DMS53 treated with DMSO at 0.1 percent for 48 hours (cell line): Measurements from ENCODE around the gene HNRNPAB.
"Not testable (repeated sequence)": the region's sequence is repeated elsewhere in the genome, so short reads cannot be mapped to it uniquely, and the experiment has no call there.

Source experiments
- DNase-seq: peaks from one replicate; lab custom pipeline; 2025; ENCODE audit not compliant: unreplicated experiment; lab: John Stamatoyannopoulos, UW

Gene HNRNPAB

GRCh38 chr5:178229111-178229510, 24.8 kb downstream of the HNRNPAB start:
- not testable (repeated sequence) for DNase-seq

GRCh38 chr5:178229861-178230260, 25.5 kb downstream of the HNRNPAB start:
- no peak for DNase-seq

- no peak for DNase-seq
Observed at GRCh38 chr5:178230879-178231538, 26.7 kb downstream of the HNRNPAB start.

GRCh38 chr5:178231539-178232123, 27.3 kb downstream of the HNRNPAB start:
- no peak for DNase-seq

GRCh38 chr5:178232124-178232919, 28.0 kb downstream of the HNRNPAB start, which contains the start of gene PHYKPL:
Gene PHYKPL (minus strand): TSS chr5:178232802. CDS start chr5:178232550, 252 bp downstream.
- peak; percentile 20 for DNase-seq

DNA sequence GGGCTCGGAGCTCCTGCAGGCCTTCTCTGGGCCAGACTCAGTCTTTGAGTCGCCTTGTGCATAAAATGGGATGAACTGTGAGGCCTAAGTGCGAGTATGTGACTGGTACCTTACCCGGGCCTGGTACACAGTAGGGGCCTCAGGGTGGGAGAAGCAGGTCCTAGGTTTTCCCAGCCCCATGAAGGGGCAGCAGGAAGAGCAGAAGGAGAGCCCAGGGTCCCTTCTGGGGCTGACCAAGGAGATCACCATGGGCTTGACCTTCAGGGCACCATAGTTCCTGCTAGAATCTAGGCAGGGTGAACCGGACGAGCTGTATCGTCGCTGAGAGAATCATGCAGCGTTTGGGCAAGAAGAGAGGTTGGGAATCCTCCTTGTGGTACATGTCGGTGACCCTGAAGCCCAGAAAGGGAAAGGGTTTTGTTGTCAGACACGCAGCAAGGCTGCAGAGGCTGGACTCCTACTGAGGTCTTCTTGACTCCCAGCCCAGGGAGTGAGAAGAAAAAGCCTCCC, 28.6 kb downstream of the HNRNPAB start:
- no peak for DNase-seq

- DNase-seq, result no peak
Observed at GRCh38 chr5:178234121-178234749, 29.9 kb downstream of the HNRNPAB start.

DNA sequence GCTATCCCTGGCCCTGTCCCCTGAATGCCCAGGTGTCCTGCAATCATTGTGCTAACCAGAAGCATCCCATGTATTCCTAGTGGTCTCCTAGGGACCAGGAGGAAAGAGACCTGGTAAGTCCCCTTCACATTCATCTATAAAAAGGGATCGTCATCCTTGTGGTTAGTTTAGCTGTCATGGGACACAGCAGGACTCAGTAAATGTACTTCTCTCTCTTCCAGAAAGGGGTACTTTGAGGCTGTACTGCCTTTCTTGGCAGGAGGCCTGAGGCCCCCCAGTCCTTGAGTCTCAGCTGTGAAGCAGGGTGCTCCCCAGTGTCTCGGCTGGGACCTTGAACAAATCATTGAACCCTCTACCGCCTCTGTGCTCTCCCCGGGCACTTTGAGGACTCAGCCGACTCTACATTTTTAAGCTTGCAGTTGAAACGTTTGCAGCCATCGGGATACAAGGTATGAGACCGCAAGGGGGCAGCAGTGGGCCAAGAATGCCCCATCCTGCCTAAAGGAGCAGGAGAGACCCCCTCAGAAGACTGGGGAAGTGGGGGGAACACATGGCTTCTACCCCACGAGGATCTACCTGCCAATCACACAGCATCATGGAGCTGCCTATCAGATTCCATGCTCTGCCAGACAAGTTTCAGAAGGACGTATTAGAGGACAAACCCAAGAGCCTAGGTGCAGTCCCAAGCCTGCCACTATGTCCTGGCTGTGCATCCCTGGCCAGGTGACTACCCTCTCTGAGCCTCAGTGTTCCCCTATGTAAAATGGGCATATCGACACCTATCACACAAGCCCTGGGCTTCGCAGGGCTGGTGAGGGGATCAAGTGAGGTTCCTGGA, 30.6 kb downstream of the HNRNPAB start:
- peak; percentile 36 for DNase-seq

DNA sequence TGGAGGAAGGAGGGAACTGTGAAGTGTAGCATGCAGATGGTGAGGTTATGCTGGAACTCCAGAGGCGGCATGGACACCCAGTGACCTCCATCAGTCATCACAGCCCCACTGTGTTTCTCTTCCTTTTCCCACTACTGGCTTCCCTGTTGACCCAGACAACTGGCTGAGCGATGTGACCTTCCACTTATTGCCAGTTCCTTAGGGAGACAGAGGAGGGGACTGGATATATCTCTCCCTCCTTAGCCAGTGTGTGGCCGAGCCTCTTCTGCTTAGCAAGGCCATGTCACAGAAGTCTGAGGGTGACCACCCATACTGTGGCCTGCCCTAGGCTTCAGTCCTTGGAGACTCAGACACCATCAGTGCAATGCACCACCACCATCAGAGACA, 31.2 kb downstream of the HNRNPAB start:
- DNase-seq, result no peak

- no peak for DNase-seq
Observed at GRCh38 chr5:178236126-178236525, 31.8 kb downstream of the HNRNPAB start.

GRCh38 chr5:178236679-178237078, 32.3 kb downstream of the HNRNPAB start:
- no peak for DNase-seq

GRCh38 chr5:178237431-178238312, 33.3 kb downstream of the HNRNPAB start:
- no peak for DNase-seq

DNA sequence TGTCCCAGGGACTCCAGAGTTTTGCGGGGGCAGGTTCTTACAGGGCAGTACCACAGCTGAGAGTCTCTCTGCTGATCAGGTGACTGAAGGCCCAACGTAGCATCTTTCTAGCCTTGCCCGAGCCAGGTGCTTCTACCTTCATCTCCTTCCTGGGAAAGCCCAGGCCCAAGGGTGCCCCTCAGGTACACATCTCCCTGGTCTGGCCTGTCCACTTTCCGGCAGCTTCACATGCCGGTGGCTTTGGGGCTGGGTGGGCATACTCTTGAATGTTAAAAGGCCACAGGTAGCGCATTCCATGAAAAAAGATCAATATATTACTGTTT, 33.9 kb downstream of the HNRNPAB start:
- no peak for DNase-seq

DNA sequence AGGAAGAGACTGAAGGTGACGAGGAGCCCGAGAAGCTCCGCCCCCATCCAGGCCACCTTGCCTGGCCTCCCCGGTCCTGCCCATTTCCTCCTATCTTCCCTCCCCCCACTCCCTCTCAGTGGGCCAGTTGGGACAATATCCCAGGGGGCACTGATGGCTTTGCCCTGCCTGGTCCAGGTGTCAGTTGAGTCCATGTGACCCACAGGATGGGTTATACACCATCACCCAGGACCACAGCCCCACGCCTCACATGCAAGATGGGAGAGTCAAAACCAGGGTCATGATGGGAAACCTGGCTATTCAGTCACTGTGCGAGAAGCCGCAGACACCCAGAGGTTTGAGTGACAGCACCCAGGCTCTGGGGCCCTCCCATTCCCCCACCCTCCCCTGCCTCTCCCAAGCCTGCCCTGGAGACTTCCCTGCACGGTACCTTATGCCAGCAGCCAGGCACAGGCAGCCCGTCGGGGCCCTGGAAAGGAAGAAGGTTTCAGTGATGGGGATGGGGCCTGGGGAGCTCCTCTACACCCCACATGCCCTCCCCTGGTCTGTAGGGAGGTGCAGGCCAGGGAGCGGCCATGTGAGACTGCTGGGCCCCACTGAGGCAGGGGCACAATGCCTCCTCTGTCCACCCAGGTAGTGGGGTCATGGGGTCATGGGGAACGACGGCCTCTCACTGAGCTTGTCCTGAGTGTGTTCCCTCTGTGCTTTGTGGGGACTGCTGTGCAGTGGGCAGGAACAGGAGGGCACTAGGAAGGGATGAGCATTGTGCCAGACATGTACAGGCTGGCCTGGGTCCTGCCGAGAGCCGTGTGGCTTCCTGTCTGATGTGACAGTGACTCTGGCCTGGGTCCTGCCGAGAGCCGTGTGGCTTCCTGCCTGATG, 34.6 kb downstream of the HNRNPAB start:
- DNase-seq, result no peak

DNA sequence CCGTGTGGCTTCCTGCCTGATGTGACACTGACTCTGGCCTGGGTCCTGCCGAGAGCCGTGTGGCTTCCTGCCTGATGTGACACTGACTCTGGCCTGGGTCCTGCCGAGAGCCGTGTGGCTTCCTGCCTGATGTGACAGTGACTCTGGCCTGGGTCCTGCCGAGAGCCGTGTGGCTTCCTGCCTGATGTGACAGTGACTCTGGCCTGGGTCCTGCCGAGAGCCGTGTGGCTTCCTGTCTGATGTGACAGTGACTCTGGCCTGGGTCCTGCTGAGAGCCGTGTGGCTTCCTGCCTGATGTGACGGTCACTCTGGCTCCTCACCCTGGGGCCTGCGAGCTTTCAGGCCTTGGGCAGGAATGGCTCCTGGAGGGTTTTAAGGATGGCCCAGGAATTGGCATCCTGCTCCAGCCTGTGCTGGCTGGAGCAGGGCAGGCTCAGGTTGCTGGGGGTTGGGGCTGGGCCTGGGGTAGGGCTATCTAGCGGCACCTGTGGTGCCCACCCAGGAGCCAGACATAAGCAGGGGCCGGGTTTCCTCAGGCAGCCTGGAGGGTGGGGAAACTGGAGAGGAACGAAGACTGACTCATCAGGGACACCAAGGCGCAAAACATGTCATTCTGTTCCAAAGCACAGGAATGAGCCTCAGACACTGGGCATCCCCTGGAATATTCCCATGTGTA, 35.4 kb downstream of the HNRNPAB start:
- not testable (repeated sequence) for DNase-seq

GRCh38 chr5:178240341-178240741, 36.0 kb downstream of the HNRNPAB start:
- no peak for DNase-seq

DNA sequence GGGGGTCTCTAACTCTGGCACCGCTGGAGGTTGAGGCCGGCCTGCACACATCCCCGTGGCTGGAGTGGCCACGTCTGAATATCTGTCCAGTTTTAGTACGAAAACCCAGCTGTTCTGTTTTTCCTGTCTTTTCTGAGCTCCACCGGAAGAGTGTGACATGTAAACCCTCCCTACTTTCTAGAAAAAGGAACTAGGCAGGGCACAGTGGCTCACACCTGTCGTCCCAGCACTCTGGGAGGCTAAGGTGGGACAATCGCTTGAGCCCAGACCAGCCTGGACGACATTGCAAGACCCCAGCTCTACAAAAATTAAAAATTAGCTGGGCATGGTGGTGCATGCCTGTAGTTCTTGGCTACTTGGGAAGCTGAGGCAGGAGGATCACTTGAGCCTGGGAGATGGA, 36.4 kb downstream of the HNRNPAB start:
- DNase-seq, result no peak

- no peak for DNase-seq
Observed at GRCh38 chr5:178241231-178241663, 36.9 kb downstream of the HNRNPAB start.
